CD4-positive, alpha-beta T cell treated with Interleukin-6 at 100 ng/mL for 8 hours (primary cell): Measurements from ENCODE around the gene MTERF4.

Experiments
- DNase-seq: peaks from one replicate; pipeline ENCODE4 v3.0.0-alpha.2; 2020; ENCODE audit warnings: mixed read lengths, low spot score

MTERF4 gene

GRCh38 chr2:241088376-241088775 is 13.7 kb downstream of the MTERF4 start:
- no peak for DNase-seq

- no peak for DNase-seq
These were observed 14.4 kb downstream of the MTERF4 start for GRCh38 chr2:241087420-241088268.

DNA sequence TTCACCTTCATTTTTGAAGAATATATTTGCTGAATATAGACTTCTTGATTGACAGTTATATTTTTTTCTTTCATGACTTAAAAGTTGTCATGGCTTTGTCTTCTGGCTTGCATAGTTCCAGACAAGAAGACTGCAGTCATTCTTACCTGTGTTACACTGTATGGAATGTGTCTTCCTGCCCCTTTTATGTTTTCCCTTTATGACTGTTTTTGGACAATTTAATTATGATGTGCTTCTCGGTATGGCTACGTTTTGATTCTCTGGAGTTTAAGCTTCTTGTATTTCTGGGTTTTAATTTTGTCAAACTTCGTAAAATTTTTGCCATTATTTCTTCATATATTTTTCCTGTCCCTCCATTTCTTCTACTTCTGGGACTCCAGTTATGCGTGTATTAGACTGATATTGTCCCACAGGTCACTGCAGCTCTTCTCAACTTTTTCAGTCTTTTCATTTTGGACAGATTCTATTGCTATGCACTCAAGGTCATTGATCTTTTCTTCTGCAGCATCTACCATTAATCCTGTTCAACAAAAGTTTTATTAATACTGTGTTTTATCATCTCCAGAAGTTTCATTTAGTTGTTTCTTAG is 17.1 kb downstream of the MTERF4 start:
- DNase-seq = no peak

GRCh38 chr2:241083091-241083415 is 19.0 kb downstream of the MTERF4 start:
- DNase-seq = no peak

DNA sequence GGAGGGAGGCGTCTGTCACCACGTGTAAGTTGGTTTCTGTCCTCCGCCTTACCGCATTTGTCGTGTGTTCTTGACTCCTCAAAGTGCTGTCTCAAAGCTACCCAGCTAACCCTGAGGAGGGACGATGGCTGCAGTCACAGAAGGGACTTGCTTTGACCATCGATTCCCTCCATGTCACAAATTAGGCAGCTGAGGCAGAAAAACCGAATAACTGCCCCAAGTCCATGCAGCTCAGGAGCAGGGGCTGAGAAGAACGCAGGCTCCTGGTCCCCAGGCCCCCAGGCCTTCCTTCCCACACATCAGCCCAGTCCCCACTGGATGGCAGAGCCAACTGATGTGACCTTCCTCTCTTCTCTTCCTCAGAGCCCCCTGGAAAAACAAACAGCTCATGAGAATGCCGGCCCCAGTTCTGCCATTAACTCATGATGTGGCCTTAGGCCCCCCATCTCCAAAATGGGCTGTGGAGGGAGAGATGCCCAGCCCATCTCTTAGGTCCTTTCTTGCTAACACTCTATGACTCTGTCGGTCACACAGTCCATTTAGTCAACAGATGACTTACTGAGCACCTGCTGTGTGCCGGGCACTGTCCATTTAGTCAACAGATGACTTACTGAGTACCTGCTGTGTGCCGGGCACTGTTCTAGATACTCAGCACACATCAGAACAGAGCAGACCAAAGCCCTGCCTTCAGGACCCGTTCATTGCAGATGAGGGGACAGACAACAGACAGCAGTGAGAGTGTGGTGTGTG is 19.6 kb downstream of the MTERF4 start:
- no peak for DNase-seq

DNA sequence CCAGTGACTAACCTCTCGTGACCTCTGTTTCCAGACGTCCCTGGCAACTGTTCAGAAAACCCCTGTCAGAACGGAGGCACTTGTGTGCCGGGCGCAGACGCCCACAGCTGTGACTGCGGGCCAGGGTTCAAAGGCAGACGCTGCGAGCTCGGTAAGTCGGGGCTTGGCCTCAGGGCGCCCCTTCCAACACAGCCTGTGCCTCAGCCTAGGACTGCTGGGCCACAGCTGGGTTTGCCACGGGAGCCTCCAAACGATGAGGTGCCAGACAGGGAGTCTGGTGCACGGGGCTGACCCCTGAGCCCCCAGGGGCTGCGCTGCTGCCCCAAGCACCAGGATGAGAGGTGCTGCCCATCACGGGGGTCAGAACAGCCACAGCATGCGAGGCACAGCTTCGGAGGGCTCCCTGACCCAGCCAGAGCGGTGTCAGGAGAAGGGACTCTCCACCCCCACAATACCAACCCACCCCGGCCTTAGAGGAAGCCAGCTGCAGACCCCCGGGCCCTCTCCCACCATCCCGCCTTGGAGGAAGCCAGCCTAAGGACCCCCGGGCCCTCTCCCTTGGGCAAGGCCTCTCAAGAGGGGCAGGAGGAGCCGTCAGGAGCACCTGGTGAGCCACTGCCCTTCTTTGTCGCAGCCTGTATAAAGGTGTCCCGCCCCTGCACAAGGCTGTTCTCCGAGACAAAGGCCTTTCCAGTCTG is 20.3 kb downstream of the MTERF4 start:
- no peak for DNase-seq

DNA sequence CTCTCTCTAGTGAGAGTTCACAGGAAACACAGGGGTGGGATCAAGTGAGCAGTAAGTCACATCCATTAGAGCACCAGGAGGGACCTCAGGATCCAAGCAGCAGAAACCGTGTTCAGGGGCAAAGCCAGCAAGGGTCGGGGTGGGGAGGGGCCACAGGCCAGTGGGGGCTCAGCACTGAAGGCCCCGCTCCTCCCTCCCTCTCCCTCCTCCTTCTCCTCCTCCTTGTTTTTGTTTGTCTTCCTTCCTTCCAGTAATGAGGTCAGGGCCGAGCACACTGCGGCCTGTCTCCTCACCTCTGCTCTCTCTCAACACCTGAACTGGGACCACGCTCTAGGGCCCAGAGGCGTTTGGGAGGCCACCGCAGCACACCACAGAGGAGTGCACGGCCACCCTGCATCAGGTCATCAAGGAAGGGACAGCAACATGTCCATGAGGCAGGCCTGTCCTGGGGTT is 20.9 kb downstream of the MTERF4 start:
- DNase-seq = no peak

DNA sequence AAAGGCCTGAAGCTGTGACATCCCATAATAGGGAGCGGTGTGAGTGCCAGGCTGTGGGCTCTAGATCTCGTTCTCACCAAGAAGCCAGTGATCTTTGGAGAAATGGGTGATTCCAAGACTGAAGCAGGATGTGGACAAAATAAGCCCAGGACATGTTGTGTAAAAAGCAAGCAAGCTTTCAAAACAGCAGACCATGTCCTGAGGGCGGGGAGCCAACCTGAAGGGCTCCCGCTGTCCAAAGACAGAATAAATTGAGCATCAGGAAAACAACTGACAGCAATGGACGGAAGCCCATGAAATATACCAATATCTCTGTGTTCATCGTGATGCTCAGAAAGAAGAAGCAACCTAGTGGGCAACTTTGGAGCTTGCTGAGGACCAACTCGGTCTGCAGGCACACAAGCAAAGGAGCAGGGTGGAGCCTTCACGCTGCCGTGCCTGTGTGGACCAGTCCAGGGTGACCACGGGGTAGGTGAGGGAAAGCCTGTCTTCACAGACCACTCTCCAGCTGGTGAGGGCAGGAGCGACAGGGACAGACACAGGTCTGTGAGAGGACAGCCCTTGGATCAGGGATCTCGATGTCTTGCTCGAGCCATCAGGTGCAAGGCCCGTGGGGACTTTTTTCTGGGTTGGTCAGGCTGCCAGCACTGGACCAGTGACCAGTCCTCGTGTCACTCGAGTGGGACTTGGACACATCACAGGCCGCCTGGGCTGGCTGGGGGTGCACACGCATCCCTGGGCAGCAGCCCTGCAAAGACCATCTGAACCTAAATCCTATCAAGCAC is 21.5 kb downstream of the MTERF4 start:
- no peak for DNase-seq

DNA sequence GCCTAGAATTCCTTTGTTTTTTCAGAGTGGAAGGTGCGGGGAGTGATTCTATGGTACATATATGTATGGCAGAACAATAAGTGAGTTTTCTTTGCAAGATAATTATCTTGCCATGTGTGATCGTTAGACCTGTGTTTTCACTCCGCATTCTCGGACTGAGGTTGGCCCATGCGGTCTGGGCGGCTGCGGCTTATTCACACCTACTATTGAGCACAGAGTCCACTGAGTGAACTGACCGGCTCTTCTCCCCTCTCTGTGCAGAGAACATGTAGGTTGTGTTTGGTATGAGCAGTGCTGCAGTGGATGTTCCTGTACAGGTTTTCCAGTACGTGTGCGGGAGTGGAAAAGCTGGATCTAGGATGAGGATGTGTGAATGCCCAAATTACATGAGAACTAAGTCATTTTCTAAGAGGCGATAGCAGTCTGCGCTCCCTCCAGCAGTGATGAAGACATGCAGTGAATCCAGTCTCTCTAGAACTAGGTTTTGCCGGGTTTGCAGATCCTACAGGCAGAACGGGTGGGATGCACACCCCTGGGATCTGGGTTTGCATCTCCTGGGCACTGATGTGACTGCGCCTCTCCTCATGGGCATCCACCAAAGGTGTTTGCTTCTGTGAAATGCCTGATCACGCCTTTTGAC is 27.1 kb downstream of the MTERF4 start:
- no peak for DNase-seq

- DNase-seq = no peak
These were observed 27.8 kb downstream of the MTERF4 start for GRCh38 chr2:241074065-241074818.

GRCh38 chr2:241073166-241074064 is 28.7 kb downstream of the MTERF4 start:
- no peak for DNase-seq

- DNase-seq = no peak
These were observed 29.4 kb downstream of the MTERF4 start for GRCh38 chr2:241072553-241073165.

DNA sequence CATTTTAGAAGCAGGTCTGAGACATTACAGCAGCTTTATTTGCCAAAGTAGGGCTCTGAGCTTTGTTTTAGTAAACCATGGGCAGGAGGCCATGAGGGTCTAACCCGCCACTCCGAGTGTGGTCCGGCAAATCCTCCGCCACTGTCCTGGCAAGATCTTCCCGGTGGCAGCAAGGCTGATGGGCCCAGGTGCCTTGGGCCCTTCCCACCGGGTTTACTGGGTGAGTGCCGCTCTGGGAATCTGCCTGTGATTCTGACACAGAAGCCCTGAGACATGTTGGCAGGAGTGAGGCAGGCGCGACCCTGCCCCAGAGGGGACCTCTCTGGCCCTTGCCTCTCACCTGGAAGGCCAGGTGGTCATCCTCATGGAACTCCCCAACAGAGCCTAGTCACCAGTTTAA is 29.9 kb downstream of the MTERF4 start:
- no peak for DNase-seq

GRCh38 chr2:241071677-241072111 is 30.4 kb downstream of the MTERF4 start:
- no peak for DNase-seq

GRCh38 chr2:241070811-241071676 is 31.0 kb downstream of the MTERF4 start:
- no peak for DNase-seq

DNA sequence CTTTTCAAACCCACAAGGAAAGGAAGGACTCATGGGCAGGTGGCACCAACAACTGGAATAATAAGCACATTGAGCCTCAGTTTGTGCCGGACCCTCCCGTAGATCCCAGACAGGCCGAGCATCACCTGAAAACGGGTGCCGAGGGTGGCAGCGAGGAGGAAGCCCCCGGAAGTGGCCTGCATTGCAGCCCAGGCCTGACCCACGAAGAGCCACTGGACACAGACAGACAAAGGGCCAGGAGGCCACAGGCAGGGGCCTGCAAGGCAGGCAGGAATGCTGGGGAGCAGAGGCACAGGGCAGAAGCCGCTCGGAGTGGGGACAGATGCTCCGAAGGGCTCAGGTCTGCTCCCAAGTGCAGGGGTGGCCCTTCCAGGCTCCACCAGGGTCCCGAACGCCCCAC is 31.7 kb downstream of the MTERF4 start:
- DNase-seq = no peak

DNA sequence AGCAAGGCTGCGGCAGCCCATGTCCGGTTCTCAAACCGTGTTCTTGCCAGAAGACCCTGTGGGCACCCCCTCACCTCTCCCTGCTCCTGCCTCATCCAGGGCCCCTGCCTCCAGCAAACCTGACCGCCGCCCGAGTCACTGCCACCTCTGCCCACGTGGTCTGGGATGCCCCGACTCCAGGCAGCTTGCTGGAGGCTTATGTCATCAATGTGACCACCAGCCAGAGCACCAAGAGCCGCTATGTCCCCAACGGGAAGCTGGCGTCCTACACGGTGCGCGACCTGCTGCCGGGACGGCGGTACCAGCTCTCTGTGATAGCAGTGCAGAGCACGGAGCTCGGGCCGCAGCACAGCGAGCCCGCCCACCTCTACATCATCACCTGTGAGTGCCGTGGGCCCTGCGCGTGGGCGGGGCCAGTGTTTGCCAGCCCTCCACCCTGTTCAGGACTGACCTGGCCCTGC is 32.2 kb downstream of the MTERF4 start:
- no peak for DNase-seq
